IPS-NIHi7 (cell line): Measurements from ENCODE around the gene GPR142.

Experiments used
- DNase-seq: peaks from one replicate; pipeline ENCODE4 v3.0.0; 2012; ENCODE audit warnings: mixed read lengths; ENCODE audit errors: extremely low spot score

Gene GPR142

GRCh38 chr17:74344658-74345057, 22.6 kb upstream of the GPR142 start:
- DNase-seq = no peak

GRCh38 chr17:74345433-74346241, 21.7 kb upstream of the GPR142 start:
- DNase-seq = no peak

DNA sequence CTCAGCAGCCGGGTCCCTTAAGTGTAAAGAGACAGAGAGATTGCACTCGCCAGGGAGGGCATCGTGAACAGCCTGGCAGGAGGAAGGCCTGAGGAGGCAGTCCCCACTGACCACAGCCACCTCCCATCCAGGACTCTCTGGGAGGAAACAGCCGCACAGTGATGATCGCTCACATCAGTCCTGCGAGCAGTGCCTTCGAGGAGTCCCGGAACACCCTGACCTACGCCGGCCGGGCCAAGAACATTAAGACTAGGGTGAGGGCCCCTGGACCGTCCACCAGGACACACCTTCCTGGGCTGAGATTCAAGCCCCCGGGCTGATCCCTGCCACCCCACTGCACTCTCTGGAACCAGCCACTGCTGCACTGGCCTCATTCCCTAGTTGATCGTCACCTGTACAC, 19.7 kb upstream of the GPR142 start:
- DNase-seq = no peak

DNA sequence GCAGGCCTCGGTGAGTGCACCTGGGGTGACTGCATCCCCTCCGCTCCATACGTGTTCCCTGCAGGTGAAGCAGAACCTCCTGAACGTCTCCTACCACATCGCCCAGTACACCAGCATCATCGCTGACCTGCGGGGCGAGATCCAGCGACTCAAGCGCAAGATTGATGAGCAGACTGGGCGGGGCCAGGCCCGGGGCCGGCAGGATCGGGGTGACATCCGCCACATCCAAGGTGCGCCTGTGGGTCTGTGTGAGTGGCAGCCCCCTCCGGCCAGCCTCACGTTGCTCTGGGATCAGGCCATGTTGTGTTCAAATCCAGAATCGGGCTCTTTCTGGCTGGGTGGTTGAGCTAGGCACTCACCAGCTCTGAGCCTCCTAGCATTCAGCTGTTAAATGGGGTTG, 18.2 kb upstream of the GPR142 start:
- no peak for DNase-seq

- DNase-seq = no peak
Measured at GRCh38 chr17:74350486-74350885, 16.8 kb upstream of the GPR142 start.

- peak; percentile 82 for DNase-seq
Measured at GRCh38 chr17:74351552-74352210, 15.6 kb upstream of the GPR142 start.

DNA sequence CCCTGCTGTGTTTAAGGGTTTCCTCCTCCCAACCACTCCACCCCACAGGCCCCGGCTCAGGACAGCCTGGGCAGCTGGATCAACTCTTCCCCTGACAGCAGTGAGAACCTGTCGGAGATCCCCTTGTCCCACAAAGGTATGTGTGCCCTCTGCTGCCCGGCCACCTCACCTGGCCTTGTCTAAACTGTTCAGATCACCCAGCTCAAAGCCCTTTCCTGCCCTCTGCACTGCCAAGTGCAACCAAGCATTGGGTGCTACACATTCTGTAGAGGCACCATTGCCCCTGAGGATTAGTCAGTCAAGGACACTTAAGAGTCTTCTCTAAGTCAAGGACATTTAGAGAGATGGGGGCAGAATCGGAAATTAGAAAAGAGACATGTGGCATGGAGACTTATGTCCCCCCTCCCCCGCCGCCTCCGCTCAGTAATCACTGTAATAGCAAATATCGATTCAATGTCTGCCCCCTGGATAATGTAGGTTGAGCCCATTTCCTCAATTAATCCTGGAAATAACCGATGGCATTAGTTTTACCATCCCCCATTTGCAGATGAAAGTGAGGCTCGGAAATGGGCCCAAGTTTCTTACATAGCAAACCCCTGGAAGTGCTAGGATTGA, 13.8 kb upstream of the GPR142 start:
- DNase-seq = no peak

DNA sequence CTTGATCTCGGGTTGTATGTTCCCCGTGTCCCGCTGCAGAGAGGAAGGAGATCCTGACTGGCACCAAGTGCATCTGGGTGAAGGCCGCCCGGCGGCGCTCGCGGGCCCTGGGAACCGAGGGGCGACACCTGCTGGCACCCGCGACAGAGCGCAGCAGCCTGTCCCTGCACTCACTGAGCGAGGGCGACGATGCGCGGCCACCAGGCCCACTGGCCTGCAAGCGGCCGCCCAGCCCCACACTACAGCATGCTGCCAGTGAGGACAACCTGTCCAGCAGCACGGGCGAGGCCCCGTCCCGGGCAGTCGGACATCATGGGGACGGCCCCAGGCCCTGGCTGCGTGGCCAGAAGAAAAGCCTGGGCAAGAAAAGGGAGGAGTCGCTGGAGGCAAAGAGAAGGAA, 13.2 kb upstream of the GPR142 start:
- peak; percentile 89 for DNase-seq

GRCh38 chr17:74354561-74354960, 12.7 kb upstream of the GPR142 start:
- DNase-seq = no peak

DNA sequence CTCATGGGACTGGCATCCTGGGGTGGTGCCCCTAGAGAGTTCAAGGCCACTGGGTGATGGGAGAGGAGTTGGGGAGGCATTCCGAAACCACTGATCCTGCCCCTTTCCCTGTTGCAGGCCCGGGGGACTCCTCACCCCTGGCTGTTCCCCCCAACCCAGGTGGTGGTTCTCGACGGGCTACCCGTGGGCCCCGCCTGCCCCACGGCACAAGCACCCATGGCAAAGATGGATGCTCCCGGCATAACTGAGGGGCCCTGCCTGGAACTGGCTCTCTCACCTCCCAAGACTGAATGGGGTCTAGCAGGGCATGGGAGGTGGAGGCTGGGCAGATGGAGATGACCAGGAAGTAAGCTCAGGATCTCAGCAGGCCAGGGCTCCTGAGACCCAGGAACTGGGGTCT, 12.2 kb upstream of the GPR142 start:
- no peak for DNase-seq

GRCh38 chr17:74356646-74357465, 10.4 kb upstream of the GPR142 start:
- DNase-seq = peak; percentile 84

GRCh38 chr17:74357466-74357809, 9.9 kb upstream of the GPR142 start:
- DNase-seq = no peak

DNA sequence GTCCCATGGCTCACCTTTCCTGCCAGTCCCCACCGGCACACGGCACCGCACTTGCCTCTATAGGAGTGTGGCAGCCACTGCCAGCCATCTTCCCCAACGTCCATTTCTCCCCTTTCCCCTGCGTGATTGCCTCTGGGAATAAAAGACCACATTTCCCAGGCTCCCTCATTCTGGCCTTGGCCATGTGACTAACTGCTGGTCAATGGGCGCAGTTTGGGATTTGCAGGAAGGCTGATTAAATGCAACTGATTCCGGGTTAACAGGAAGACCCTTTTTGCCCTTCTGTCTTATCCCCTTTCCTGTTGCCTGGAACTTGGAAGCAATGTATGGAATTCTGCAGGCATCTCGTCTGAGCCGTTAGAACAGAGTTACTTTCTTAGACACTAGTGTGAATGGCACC, 8.6 kb upstream of the GPR142 start:
- no peak for DNase-seq

DNA sequence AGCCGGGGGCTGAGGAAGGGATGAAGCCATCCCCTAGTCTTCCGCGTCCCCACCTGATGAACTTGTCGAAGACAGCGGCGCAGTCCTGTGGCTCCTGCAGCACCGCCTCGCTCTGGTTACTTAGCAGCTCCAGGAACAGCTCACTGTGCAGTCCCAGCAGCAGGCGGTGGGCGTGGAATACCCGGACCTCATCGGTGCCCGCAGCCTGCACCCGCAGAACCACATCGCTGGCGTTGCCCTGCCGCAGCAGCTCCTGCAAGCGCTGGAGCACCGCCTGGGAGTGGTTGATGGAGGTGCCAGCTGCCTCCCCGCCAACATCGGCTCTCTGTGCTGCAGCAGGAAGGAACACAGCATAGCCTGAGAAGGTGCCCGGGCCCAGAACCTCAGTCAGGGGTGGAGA, 7.4 kb upstream of the GPR142 start:
- no peak for DNase-seq

DNA sequence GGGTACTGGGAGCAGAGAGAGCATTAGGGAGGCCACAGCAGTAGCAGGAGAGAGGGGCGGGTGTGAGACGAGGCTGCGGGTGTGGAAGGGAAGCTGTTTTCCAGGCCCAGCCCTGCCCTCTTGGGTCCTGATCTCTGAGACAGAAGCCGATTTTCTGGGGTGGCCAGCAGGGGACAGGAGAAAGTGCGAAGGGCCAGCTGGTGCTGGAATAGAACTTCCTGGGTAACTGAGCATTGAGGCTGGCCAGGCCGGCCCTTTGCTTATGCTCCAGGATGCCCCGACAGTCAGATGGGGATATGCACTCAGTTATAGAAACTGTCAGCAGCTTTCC, 6.4 kb upstream of the GPR142 start:
- no peak for DNase-seq

GRCh38 chr17:74361230-74362068, 5.9 kb upstream of the GPR142 start, which contains the start of gene BTBD17:
TSS of gene BTBD17 (minus strand) at chr17:74361868. CDS start at chr17:74361819, 49 bp downstream.
- peak; percentile 89 for DNase-seq

DNA sequence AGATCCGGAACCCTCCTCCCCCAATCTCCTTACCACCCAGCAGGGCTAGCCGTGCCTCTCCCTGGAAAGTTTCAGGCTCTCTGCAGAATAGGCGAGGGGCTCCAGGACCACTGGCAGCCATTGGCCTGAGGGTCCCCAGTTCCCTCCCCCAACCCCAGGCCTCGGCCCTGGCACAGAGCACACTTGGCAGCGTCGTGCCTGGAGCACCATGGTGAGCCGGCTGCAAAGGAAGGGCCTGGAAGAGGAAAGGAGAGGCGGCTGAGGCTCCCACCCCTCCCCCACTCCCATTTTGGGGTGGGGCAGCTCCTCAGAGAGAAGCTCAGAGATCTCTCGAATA, 5.3 kb upstream of the GPR142 start:
- DNase-seq = no peak

- DNase-seq = no peak
Measured at GRCh38 chr17:74362810-74363498, 4.4 kb upstream of the GPR142 start.

DNA sequence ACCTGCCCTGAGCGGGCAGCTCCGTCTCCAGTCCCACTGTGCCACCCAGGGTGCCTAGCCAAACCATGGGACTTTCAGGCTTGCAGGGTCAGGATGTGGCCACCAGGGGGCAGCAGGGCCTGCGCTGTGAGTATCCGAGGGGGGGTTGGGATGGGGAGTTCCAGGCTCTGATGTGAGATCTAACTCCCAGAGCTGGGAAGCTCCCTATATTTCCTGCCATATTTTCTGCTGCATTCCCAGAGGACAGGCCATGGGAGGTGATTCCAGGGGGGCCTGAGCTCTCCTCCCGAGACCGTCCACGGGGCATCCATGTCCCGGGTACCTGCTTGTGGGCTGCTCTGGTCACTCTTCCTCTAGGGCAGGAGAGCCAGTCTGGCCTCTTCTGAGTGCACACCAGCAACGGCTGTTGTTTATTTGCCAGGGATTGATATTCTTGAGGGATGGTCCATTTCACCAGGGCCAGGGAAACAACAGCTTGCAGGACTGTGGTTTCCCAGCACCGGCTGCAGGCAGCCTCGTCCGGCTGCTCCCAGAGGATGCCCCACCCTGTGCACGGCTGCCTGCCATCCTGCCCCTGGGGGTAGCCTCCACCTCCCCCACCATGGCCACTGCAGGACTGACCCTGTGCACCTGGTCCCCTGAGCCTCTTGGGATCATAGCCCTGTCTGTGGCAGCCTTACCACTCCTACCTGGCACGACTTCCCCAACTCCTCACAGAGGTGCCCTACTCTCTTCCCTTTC, 1.2 kb downstream of the GPR142 start:
- peak; percentile 82 for DNase-seq

DNA sequence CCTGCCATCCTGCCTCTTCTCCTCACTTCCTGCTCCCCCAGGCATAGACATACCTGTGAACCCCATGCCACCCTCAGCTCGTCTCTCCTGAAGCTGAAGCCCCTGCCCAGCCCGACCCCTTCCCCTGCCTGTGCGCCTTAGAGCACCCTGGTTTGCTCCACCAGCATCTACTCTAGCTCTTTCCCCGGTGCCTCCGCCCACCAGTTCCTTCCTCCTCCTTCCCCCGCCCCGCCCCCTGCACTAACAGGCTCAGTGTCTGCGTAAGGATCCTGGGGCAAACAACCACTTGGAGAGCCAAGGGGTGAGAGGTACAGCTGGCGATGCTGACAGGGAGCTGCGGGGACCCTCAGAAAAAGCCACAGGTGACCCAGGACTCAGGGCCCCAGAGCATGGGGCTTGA, 1.9 kb downstream of the GPR142 start:
- DNase-seq = no peak
